GM03348 (cell line): ENCODE data around the gene ZNF740.

Experiments used
- DNase-seq: peaks from one replicate; pipeline ENCODE4 v3.0.0; 2012; ENCODE audit warnings: low spot score

Gene ZNF740

GRCh38 chr12:53214687-53215455 is 34.3 kb downstream of the ZNF740 start:
- DNase-seq = no peak

- DNase-seq = no peak
These were observed 35.0 kb downstream of the ZNF740 start for GRCh38 chr12:53215497-53215896.

GRCh38 chr12:53217051-53217930 is 36.8 kb downstream of the ZNF740 start:
- peak; percentile 72 for DNase-seq

- DNase-seq = no peak
These were observed 37.4 kb downstream of the ZNF740 start for GRCh38 chr12:53217931-53218307.

GRCh38 chr12:53218551-53219291 is 38.2 kb downstream of the ZNF740 start:
- peak; percentile 72 for DNase-seq

- peak; percentile 69 for DNase-seq
These were observed 38.9 kb downstream of the ZNF740 start for GRCh38 chr12:53219292-53219955.

GRCh38 chr12:53219956-53220693 is 39.6 kb downstream of the ZNF740 start:
- DNase-seq = peak; percentile 74

GRCh38 chr12:53220694-53221202 is 40.2 kb downstream of the ZNF740 start:
- DNase-seq = peak; percentile 98

GRCh38 chr12:53221203-53222080 is 40.9 kb downstream of the ZNF740 start:
- peak; percentile 90 for DNase-seq

- peak; percentile 50 for DNase-seq
These were observed 41.7 kb downstream of the ZNF740 start for GRCh38 chr12:53222170-53222721.

- no peak for DNase-seq
These were observed 42.3 kb downstream of the ZNF740 start for GRCh38 chr12:53222806-53223261.

- peak; percentile 76 for DNase-seq
These were observed 43.0 kb downstream of the ZNF740 start for GRCh38 chr12:53223389-53224060.

GRCh38 chr12:53224061-53224896 is 43.8 kb downstream of the ZNF740 start:
- DNase-seq = peak; percentile 44

GRCh38 chr12:53224897-53225634 is 44.5 kb downstream of the ZNF740 start:
- peak; percentile 58 for DNase-seq

GRCh38 chr12:53225635-53226424 is 45.3 kb downstream of the ZNF740 start:
- DNase-seq = no peak

GRCh38 chr12:53226815-53227214 is 46.3 kb downstream of the ZNF740 start:
- no peak for DNase-seq
